Measurements from ENCODE around the gene AADAT.
"Not testable (repeated sequence)": the region's sequence is repeated elsewhere in the genome, so short reads cannot be mapped to it uniquely, and the experiment has no call there.

DNA sequence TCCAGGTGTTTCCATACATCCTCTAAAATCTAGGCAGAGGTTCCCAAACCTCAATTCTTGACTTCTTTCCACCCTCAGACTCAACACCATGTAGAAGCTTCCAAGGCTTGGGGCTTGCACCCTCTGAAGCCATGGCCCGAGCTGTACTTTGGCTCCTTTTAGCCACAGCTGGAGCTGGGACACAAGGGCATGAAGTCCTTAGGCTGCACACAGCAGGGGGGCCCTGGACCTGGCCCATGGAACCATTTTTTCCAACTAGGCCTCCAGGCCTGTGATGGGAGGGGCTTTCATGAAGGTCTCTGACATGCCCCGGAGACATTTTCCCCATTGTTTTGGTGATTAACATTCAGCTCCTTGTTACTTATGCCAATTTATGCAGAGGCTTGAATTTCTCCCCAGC, 8.4 kb upstream of the AADAT start:
- TF ChIP-seq, protein P1, sequence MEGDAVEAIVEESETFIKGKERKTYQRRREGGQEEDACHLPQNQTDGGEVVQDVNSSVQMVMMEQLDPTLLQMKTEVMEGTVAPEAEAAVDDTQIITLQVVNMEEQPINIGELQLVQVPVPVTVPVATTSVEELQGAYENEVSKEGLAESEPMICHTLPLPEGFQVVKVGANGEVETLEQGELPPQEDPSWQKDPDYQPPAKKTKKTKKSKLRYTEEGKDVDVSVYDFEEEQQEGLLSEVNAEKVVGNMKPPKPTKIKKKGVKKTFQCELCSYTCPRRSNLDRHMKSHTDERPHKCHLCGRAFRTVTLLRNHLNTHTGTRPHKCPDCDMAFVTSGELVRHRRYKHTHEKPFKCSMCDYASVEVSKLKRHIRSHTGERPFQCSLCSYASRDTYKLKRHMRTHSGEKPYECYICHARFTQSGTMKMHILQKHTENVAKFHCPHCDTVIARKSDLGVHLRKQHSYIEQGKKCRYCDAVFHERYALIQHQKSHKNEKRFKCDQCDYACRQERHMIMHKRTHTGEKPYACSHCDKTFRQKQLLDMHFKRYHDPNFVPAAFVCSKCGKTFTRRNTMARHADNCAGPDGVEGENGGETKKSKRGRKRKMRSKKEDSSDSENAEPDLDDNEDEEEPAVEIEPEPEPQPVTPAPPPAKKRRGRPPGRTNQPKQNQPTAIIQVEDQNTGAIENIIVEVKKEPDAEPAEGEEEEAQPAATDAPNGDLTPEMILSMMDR (IDR thresholded peaks at IDR 0.05): not testable (repeated sequence)
- not testable (repeated sequence) for TF ChIP-seq POLR2AphosphoS5, POLR2A (IDR thresholded peaks at IDR 0.05)
